ENCODE data around the gene MPDZ. TPM values are rescaled to one million over a fixed set of nuclear protein-coding genes. Genes with fewer than 3 reads are reported as not detected.

MPDZ gene
- total RNA-seq, 1 donor from 2014 or later = 46.2 TPM

- H3K36me3 ChIP-seq = peaks cover 0 to 53% of the 10 kb centered on the region in 2 donors
- H3K27me3 ChIP-seq = no peaks in the 10 kb centered on the region
- H3K4me3 ChIP-seq = no peak overlapping the region
- H3K9me3 ChIP-seq = no peaks in the 10 kb centered on the region
- no peak overlapping the region for H3K27ac ChIP-seq
- no peak for DNase-seq (ENCODE audit: low spot score in 2 of 2)
- TF ChIP-seq, protein P1, sequence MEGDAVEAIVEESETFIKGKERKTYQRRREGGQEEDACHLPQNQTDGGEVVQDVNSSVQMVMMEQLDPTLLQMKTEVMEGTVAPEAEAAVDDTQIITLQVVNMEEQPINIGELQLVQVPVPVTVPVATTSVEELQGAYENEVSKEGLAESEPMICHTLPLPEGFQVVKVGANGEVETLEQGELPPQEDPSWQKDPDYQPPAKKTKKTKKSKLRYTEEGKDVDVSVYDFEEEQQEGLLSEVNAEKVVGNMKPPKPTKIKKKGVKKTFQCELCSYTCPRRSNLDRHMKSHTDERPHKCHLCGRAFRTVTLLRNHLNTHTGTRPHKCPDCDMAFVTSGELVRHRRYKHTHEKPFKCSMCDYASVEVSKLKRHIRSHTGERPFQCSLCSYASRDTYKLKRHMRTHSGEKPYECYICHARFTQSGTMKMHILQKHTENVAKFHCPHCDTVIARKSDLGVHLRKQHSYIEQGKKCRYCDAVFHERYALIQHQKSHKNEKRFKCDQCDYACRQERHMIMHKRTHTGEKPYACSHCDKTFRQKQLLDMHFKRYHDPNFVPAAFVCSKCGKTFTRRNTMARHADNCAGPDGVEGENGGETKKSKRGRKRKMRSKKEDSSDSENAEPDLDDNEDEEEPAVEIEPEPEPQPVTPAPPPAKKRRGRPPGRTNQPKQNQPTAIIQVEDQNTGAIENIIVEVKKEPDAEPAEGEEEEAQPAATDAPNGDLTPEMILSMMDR (IDR thresholded peaks at IDR 0.05) = no peak
- H3K4me1 ChIP-seq = no peaks in the 10 kb centered on the region
- intact Hi-C loops (cut with DNase I) = no loop called here
Observed at GRCh38 chr9:13163946-13164345, 115.5 kb downstream of the MPDZ start.

DNA sequence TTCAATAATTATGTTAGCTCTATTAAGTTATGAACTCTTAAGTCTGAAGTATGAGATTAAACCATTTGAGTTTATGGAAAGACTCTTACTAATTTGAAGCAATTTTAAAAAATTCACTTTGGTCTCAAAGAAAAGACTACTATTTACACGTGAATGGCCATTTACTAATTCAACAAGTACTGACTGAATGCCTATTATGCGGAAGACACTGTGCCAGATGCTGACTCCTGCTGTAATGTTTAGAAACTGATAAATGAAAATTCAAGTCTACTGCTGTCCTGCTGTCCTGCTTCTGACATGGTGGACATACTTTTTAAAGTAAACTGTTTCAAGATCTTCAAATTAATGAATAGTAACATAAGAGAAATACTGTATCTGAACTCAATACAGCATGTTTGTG, 116.2 kb downstream of the MPDZ start:
- TF ChIP-seq, protein P1 (IDR thresholded peaks at IDR 0.05) = no peak
- Histone ChIP-seq H3K4me1 (no peaks in the 10 kb centered on the region), H3K27ac (no peak overlapping the region), H3K36me3 (peaks cover 2 to 55% of the 10 kb centered on the region in 2 donors), H3K4me3 (no peak overlapping the region), H3K9me3 (no peaks in the 10 kb centered on the region), H3K27me3 (no peaks in the 10 kb centered on the region)
- DNase-seq (ENCODE audit: low spot score in 2 of 2) = no peak
- intact Hi-C loops (cut with DNase I) = no loop called here

- H3K27me3 ChIP-seq = no peaks in the 10 kb centered on the region
- no peak for DNase-seq (ENCODE audit: low spot score in 2 of 2)
- H3K4me3 ChIP-seq = no peak overlapping the region
- H3K36me3 ChIP-seq = peaks cover 9 to 48% of the 10 kb centered on the region in 2 donors
- H3K9me3 ChIP-seq = no peaks in the 10 kb centered on the region
- H3K27ac ChIP-seq = no peak overlapping the region
- intact Hi-C loops (cut with DNase I) = no loop called here
- no peaks in the 10 kb centered on the region for H3K4me1 ChIP-seq
- TF ChIP-seq, protein P1 (IDR thresholded peaks at IDR 0.05) = no peak
Observed at GRCh38 chr9:13160051-13160450, 119.4 kb downstream of the MPDZ start.

GRCh38 chr9:13158986-13159385, 120.5 kb downstream of the MPDZ start:
- Histone ChIP-seq H3K27me3 (no peaks in the 10 kb centered on the region), H3K4me1 (no peaks in the 10 kb centered on the region), H3K9me3 (no peaks in the 10 kb centered on the region), H3K36me3 (peaks cover 9 to 52% of the 10 kb centered on the region in 2 donors), H3K27ac (no peak overlapping the region), H3K4me3 (no peak overlapping the region)
- intact Hi-C loops (cut with DNase I) = loop anchor here (10.0 kb wide), 1 partner anchor 124 kb away; no protein-coding TSS in a partner anchor
- no peak for DNase-seq (ENCODE audit: low spot score in 2 of 2)
- TF ChIP-seq, protein P1 (IDR thresholded peaks at IDR 0.05) = no peak

GRCh38 chr9:13151489-13151888, 128.0 kb downstream of the MPDZ start:
- intact Hi-C loops (cut with DNase I) = loop anchor here (10.0 kb wide), 1 partner anchor 117 kb away; no protein-coding TSS in a partner anchor
- no peaks in the 10 kb centered on the region for H3K27me3 ChIP-seq
- TF ChIP-seq, protein P1 (IDR thresholded peaks at IDR 0.05) = no peak
- DNase-seq (ENCODE audit: low spot score in 2 of 2) = no peak
- H3K36me3 ChIP-seq = peaks cover 10 to 39% of the 10 kb centered on the region in 2 donors
- no peaks in the 10 kb centered on the region for H3K4me1 ChIP-seq
- no peak overlapping the region for H3K27ac ChIP-seq
- no peaks in the 10 kb centered on the region for H3K9me3 ChIP-seq
- H3K4me3 ChIP-seq = no peak overlapping the region

- TF ChIP-seq, protein P1 (IDR thresholded peaks at IDR 0.05) = no peak
- Histone ChIP-seq H3K4me1 (peaks cover 0 to 3% of the 10 kb centered on the region in 2 donors), H3K4me3 (no peak overlapping the region), H3K27me3 (no peaks in the 10 kb centered on the region), H3K36me3 (peaks cover 8 to 32% of the 10 kb centered on the region in 2 donors), H3K27ac (no peak overlapping the region), H3K9me3 (no peaks in the 10 kb centered on the region)
- intact Hi-C loops (cut with DNase I) = no loop called here
- no peak for DNase-seq (ENCODE audit: low spot score in 2 of 2)
Observed at GRCh38 chr9:13149454-13149853, 130.0 kb downstream of the MPDZ start.
